Measurements from ENCODE around the gene CD52. TPM values are rescaled to one million over a fixed set of nuclear protein-coding genes. Genes with fewer than 3 reads are reported as not detected.

Gene CD52
- total RNA-seq, 1 experiment from 2014 or later, result 1.6 TPM

DNA sequence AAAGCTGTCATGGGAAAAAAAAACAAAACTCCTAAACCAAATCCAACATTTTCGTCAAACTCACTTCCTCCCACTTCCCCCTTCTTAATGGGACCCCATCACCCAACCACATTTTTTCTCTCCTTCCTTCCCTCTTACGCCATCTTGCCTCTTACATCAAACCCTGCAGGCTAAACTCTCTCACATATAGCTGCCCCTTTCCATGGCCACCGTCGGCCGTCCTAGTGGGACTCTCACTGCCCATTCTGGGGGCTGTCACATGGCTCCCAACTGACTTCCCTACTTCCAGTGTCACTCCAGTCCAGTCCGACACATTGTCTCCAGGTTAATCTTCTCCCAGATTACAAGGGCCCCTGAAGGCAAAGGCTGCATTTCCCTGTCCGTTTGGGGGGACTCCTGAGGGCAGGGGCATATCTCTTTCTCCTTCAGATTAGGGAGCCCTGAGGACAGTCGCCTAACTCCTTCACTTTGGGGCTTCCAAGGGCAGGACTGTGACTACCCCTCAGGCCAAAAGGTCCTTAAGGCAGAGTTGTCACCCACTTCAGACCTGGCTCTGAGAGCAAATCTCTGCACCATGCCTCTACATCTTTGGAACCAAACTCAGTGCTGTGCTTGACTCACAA is 12.0 kb upstream of the CD52 start:
- Histone ChIP-seq H3K36me3 (ENCODE audit: control insufficient read depth, insufficient read depth, low read length) (no peaks in the 10 kb centered on the region; the same call in 1 of the 2 replicates), H3K9me3 (ENCODE audit: control insufficient read depth, insufficient read depth, low read depth, low read length) (no peaks in the 10 kb centered on the region), H3K27ac (ENCODE audit: low read length) (peak overlapping the region; percentile 77), H3K4me1 (ENCODE audit: control insufficient read depth, insufficient read depth, low read length) (peaks cover 17% of the 10 kb centered on the region), H3K4me3 (ENCODE audit: low read depth in 2 of 2, low read length in 2 of 2) (peak overlapping the region; percentile 76 to 87), H3K27me3 (ENCODE audit: control insufficient read depth, insufficient read depth, low read length) (no peaks in the 10 kb centered on the region)
- TF ChIP-seq, protein P1, sequence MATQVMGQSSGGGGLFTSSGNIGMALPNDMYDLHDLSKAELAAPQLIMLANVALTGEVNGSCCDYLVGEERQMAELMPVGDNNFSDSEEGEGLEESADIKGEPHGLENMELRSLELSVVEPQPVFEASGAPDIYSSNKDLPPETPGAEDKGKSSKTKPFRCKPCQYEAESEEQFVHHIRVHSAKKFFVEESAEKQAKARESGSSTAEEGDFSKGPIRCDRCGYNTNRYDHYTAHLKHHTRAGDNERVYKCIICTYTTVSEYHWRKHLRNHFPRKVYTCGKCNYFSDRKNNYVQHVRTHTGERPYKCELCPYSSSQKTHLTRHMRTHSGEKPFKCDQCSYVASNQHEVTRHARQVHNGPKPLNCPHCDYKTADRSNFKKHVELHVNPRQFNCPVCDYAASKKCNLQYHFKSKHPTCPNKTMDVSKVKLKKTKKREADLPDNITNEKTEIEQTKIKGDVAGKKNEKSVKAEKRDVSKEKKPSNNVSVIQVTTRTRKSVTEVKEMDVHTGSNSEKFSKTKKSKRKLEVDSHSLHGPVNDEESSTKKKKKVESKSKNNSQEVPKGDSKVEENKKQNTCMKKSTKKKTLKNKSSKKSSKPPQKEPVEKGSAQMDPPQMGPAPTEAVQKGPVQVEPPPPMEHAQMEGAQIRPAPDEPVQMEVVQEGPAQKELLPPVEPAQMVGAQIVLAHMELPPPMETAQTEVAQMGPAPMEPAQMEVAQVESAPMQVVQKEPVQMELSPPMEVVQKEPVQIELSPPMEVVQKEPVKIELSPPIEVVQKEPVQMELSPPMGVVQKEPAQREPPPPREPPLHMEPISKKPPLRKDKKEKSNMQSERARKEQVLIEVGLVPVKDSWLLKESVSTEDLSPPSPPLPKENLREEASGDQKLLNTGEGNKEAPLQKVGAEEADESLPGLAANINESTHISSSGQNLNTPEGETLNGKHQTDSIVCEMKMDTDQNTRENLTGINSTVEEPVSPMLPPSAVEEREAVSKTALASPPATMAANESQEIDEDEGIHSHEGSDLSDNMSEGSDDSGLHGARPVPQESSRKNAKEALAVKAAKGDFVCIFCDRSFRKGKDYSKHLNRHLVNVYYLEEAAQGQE (IDR thresholded peaks at IDR 0.05; ENCODE audit: insufficient read depth in 1 of 2, low read depth in 2 of 2, low read length in 1 of 2), result no peak
- TF ChIP-seq, protein P2, sequence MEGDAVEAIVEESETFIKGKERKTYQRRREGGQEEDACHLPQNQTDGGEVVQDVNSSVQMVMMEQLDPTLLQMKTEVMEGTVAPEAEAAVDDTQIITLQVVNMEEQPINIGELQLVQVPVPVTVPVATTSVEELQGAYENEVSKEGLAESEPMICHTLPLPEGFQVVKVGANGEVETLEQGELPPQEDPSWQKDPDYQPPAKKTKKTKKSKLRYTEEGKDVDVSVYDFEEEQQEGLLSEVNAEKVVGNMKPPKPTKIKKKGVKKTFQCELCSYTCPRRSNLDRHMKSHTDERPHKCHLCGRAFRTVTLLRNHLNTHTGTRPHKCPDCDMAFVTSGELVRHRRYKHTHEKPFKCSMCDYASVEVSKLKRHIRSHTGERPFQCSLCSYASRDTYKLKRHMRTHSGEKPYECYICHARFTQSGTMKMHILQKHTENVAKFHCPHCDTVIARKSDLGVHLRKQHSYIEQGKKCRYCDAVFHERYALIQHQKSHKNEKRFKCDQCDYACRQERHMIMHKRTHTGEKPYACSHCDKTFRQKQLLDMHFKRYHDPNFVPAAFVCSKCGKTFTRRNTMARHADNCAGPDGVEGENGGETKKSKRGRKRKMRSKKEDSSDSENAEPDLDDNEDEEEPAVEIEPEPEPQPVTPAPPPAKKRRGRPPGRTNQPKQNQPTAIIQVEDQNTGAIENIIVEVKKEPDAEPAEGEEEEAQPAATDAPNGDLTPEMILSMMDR (IDR thresholded peaks at IDR 0.05), result no peak
- TF ChIP-seq TCF7L2 (IDR thresholded peaks at IDR 0.05; ENCODE audit: low read depth, low read length) (no peak), POLR2AphosphoS5 (IDR thresholded peaks at IDR 0.05; ENCODE audit: low read depth, low read length) (no peak), SIN3A (IDR thresholded peaks at IDR 0.05; ENCODE audit: borderline replicate concordance, insufficient read depth, low read depth, low read length) (no peak)
- CTCF ChIA-PET, result no interaction called here
- intact Hi-C loops (cut with micrococcal nuclease; ENCODE audit: unreplicated experiment) (no loop called here), in situ Hi-C loops (cut with HindIII; ENCODE audit: low pct_unique_long_range_greater_than_20kb, low sequenced_read_pairs) (no loop called here)
- BruUV-seq (replicated peaks), result TSS peak; percentile 90
- ATAC-seq, result peak; percentile 41
- no peak for DNase-seq (ENCODE audit: low read depth, low spot score)
- POLR2A ChIA-PET, result interaction anchor here (0.6 kb wide), 1 partner anchor 1414 kb away, joined by 6 read pairs; no protein-coding TSS in a partner anchor

DNA sequence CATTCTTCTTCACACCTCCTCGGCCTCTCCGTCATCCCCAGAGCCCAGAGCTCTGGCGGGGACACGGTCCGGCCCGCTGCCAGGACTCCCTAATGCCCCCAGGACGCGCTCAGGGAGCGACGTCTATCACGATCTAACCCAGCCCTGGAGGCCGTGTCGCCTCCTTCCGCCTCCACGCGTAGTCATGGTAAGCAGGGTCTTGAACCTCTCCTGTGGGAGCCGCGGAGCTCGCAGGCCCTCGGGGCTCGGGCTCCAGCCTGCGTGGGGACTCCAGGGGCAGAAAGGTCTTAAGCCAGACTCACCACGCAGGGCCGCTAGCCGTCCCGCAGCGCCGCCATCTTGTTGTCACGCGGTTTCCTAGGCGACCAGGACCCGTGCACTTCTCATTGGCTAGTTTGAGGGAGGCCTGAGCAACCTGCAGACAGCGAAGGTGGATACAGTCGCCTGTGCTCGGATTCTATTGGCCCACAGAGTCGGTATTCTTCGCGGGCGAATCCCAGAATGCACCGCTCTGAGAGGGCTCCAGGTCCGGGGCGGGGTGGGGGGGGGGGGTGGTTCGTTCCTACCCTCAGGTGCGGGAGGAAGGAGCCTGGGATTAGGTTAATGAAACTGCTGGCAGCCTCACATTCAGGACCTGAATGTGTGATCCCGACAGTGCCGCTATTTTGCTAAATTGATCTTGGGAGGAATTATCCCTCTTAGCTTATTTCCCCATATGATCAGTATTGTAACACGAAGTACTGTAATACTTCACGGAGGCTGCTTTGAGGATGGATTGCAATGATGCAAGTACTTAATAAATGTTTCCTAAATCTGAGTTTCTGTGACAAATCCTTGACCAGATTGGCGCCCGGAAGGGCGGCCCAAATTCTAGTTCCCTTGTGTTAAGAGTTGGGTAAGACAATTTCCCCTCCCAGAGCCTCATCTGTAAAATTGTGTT is 11.2 kb upstream of the CD52 start, which contains the start of gene UBXN11:
Gene UBXN11, minus strand, starts transcription at position 347 of the 940 bp plus-strand sequence. CDS start 3,753 bp downstream, outside the sequence.
- Histone ChIP-seq H3K9me3 (ENCODE audit: control insufficient read depth, insufficient read depth, low read depth, low read length) (no peaks in the 10 kb centered on the region), H3K4me3 (ENCODE audit: low read depth in 2 of 2, low read length in 2 of 2) (peak within 1 kb of the TSS; percentile 76 to 87), H3K36me3 (ENCODE audit: control insufficient read depth, insufficient read depth, low read length) (no peaks in the 10 kb centered on the region; the same call in 1 of the 2 replicates), H3K27ac (ENCODE audit: low read length) (peak within 1 kb of the TSS; percentile 84), H3K27me3 (ENCODE audit: control insufficient read depth, insufficient read depth, low read length) (no peaks in the 10 kb centered on the region), H3K4me1 (ENCODE audit: control insufficient read depth, insufficient read depth, low read length) (peaks cover 17% of the 10 kb centered on the region)
- CTCF ChIA-PET, result interaction anchor here (0.8 kb wide), 1 partner anchor 21 kb away, joined by 3 read pairs; no protein-coding TSS in a partner anchor
- peak; percentile 88 for DNase-seq (ENCODE audit: low read depth, low spot score)
- no peak for TF ChIP-seq TCF7L2 (IDR thresholded peaks at IDR 0.05; ENCODE audit: low read depth, low read length)
- TF ChIP-seq, protein P2 (IDR thresholded peaks at IDR 0.05), result no peak
- TF ChIP-seq, protein P1 (IDR thresholded peaks at IDR 0.05; ENCODE audit: insufficient read depth in 1 of 2, low read depth in 2 of 2, low read length in 1 of 2), result no peak
- TF ChIP-seq POLR2AphosphoS5 (IDR thresholded peaks at IDR 0.05; ENCODE audit: low read depth, low read length), result 0 out of 2 replicates have a peak, but pooled peaks have one; percentile 36
- peak; percentile 99 for TF ChIP-seq SIN3A (IDR thresholded peaks at IDR 0.05; ENCODE audit: borderline replicate concordance, insufficient read depth, low read depth, low read length)
- intact Hi-C loops (cut with micrococcal nuclease; ENCODE audit: unreplicated experiment), result no loop called here
- no TSS peak for BruUV-seq (replicated peaks)
- in situ Hi-C loops (cut with HindIII; ENCODE audit: low pct_unique_long_range_greater_than_20kb, low sequenced_read_pairs), result no loop called here
- peak; percentile 100 for ATAC-seq
- POLR2A ChIA-PET, result no interaction called here

Data from Panc1 (cell line).